Measurements from ENCODE around the gene CAV3.

GRCh38 chr3:8722808-8723207 lies 10.8 kb upstream of the CAV3 start:
- no peak for TF ChIP-seq CTCF (IDR thresholded peaks at IDR 0.05)
- TF ChIP-seq POLR2A (IDR thresholded peaks at IDR 0.05), result no peak
